NCI-H446 treated with DMSO at 0.1 percent for 48 hours (cell line): ENCODE data around the gene RCAN1.

Source experiments
- DNase-seq: peaks from one replicate; lab custom pipeline; 2025; lab: John Stamatoyannopoulos, UW

The RCAN1 gene

DNA sequence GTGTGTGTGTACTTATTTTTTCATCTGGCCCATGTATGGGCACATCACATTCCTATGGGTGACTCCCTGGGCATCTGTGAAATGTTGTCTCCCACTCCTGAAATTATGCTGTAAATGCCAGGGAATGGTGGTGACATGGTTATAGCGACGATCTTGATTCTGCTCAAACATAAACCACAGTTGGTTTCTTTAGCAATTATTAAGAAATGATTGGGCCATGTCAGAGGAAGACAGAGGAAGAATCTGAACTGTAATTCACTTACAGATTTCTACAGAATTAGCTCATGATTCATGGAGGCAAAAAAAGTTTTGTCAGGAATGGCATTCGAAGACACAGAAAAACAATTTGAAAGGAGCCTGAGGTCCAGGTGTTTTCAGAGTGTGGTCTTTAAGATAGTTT, 77.1 kb downstream of the RCAN1 start:
- no peak for DNase-seq

GRCh38 chr21:34536820-34537219, 78.1 kb downstream of the RCAN1 start:
- no peak for DNase-seq

- DNase-seq, result no peak
Measured at GRCh38 chr21:34536311-34536710, 78.6 kb downstream of the RCAN1 start.

DNA sequence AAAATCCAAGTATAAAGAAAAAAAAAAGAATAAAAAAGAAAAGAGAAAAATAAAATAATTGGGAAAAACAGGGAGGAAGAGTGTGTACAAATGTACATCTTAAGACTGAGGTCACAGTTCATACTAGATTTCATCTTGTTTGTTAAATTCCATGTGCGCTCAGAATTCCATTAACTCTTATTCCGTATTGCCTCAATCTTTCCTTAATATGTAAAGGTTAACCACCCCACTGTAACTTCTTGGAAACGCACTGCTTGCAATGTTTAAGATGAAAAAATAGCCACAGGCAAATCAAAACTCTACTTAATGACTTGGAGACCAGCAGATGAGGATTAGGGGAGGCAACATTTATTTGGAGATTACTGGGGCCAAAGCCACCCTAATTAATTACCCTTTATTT, 79.0 kb downstream of the RCAN1 start:
- no peak for DNase-seq

- DNase-seq, result no peak
Measured at GRCh38 chr21:34534522-34534921, 80.4 kb downstream of the RCAN1 start.

DNA sequence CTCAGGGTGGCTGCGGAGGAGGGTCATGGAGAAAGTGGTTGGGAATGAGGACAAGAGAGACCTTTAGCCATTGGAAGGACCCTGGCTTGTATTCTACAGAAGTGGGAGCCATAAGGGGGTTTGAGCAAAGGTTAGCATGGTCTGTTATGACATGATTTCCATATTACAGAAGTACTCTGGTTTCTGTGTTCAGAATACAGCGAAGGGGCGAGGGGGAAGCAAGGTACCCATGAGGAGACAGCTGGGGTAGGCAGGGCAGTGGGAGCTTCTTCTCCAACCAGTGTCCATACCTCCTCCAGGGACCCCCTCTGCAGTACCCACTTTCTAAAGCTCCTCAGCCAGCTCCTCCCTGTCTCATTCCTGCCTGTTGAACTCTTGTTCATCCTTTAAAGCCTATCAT, 81.0 kb downstream of the RCAN1 start:
- no peak for DNase-seq

DNA sequence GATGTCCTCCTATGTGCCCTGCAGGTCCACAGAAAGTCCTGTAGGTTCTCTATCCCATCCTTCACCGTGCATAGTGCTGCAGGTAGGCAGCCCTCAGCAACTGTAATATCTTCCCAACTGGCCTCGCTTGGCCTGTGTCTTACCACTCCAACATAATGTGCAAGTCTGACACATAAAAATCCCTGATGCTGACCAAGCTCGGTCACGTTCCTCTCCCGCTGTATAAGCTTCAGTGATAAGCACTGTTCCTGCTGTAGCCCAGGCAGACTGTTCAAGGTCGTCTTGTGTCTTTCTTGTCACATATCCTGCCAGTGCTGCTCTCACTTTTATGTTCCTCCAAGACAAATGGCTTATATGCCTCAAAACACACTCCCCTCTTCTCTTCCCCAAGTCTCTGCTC, 83.5 kb downstream of the RCAN1 start:
- DNase-seq, result no peak

DNA sequence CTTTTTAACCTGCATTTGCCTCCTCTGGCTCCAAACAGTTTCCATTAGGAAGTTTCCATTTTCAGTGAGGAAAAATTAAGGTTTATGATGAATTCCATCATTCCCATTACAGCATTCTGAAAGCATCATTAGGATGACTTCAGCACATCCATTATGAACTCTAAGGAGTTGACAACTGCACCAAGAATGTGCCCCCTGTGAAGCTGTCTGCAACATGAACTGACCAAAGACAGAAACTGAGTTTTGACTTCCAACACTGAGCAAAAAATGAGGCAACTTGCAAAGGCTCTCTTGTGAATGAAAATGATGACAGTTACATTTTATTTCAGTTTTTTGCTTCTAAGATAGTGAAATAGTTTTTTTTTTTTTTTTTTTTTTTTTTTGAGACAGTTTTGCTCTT, 84.7 kb downstream of the RCAN1 start:
- no peak for DNase-seq

- DNase-seq, result no peak
Measured at GRCh38 chr21:34528131-34528561, 86.8 kb downstream of the RCAN1 start.

GRCh38 chr21:34526618-34527290, 88.2 kb downstream of the RCAN1 start:
- DNase-seq, result no peak

GRCh38 chr21:34526241-34526617, 88.7 kb downstream of the RCAN1 start:
- DNase-seq, result no peak

GRCh38 chr21:34524646-34525601, 90.0 kb downstream of the RCAN1 start:
- DNase-seq, result no peak

DNA sequence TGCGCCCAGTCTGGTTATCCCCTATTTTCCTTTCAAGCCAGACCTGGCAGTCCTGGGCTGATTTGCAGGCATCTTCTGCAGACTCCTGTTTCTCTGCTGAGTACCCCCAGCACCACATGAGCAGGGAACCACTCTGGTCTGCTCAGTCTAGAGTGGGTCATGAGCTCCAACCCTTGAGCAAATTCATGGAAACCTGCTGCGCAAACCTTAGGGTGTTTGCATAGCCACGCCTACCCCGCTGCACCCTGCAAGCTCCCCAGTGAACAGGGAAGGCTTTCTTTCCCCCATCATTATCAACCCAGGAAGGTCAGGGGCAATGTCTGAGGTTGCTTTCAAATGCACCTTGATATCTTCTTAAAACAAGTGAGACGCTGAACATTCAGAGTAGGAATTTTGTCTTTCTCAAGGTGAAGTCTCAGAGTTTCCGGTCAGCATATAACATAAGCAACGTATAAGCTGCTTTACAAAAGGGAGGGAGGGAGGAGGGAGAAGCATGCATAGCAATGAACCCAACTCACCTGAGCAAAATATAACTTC, 91.8 kb downstream of the RCAN1 start:
- DNase-seq, result no peak

- no peak for DNase-seq
Measured at GRCh38 chr21:34522284-34522683, 92.6 kb downstream of the RCAN1 start.

DNA sequence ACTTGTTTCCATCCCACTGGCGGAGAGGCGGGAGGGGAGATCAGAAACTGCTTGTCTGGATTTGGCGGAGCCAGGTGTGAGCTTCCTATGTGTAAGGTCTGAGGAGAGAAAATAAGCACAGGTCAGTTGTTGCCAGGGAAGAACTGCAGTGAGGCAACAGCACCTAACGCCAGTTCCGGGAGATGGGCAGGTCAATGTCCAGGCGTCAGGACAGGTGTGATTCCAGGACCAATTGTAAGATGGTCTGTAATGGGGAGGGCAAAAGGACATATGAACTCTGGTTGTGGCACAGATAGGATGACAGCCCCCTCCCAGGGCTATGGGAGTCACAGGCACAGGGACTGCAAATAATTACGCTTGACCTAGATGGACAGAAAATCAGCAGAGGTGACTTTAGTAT, 93.4 kb downstream of the RCAN1 start:
- DNase-seq, result no peak

GRCh38 chr21:34520764-34521508, 94.0 kb downstream of the RCAN1 start:
- DNase-seq, result no peak

GRCh38 chr21:34520281-34520680, 94.6 kb downstream of the RCAN1 start:
- no peak for DNase-seq

- no peak for DNase-seq
Measured at GRCh38 chr21:34519694-34520093, 95.2 kb downstream of the RCAN1 start.

- no peak for DNase-seq
Measured at GRCh38 chr21:34519016-34519415, 95.9 kb downstream of the RCAN1 start.

DNA sequence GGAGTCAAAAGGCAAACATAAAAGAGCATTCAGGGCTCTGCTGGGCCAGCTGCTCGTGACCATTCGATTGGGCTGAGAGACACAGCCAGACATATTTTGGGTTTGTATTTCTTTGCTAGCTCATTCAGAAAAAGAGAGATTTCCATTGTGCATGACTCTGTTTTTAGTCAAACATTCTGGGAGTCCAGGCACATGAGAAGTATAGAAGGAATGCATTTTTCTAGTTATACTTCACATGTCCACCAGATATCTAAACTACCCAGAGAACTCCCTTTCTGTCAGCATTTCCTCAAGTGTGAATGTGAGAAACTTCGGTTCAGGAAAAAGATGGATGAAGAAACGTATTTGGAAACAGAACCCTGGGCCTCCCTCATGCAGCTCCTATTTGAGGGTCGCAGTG, 96.6 kb downstream of the RCAN1 start:
- DNase-seq, result no peak

DNA sequence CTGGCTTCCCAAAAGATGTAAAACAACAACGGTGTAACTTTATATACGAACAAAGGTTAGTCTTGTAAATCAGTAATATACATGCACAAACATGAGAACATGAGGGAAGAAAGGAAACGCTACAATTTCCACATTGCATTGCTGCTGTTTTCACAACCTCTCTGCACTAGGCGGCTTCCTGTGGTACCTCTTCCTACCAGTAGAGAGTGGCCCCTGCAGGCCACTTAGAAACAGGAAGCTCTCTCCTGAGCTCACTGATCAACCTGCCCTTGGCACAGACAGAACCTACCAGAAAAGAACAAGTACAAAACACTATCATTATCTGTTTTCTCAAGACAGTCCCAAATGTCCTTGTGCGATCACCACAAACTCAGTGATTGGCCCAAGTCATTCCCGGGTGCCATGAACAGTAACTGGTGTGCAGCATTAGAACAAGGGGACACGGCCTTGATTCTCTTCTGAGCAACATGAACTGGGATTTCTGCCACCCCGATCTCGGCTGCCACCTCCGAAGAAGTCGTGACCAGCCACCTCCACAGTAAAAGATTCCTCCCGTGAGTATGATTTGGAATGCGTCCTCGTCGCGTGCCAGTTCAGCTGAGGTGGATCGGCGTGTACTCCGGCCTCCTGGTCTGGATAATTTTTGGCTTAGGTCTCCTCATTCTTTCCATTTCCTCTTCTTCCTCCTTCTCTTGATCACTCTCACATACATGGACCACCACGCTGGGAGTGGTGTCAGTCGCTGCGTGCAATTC, 97.2 kb downstream of the RCAN1 start:
- DNase-seq, result no peak

- no peak for DNase-seq
Measured at GRCh38 chr21:34517039-34517438, 97.9 kb downstream of the RCAN1 start.
